PC-3 (cell line): ENCODE results near the gene ENTREP1. TPM values are rescaled to one million over a fixed set of nuclear protein-coding genes. Genes with fewer than 3 reads are reported as not detected.

ENCODE experiments used
- ATAC-seq: fragments of 200-7000 bp; cut with Tn5 transposase; 2 replicates; pipeline ENCODE4 v1.9.1; 2020; ENCODE audit warnings: mild to moderate bottlenecking, moderate library complexity
- BruUV-seq: library from RNA; stranded (reverse); fragments of 400-500 nt; replicated peaks from 2 replicates; lab custom pipeline; 2021; lab: Mats Ljungman, UMichigan
- CTCF ChIA-PET: fragments of 300-600 bp; sonication (Branson Sonifier 250); formaldehyde crosslinking; loops from one replicate; lab custom pipeline; 2022; ENCODE audit warnings: antibody characterized with exemption; lab: Charles Lee
- POLR2A ChIA-PET: fragments of 300-600 bp; sonication (Branson Sonifier 250); formaldehyde crosslinking; loops from one replicate; lab custom pipeline; 2022; ENCODE audit warnings: antibody characterized with exemption; ENCODE audit not compliant: unreplicated experiment; lab: Charles Lee
- DNase-seq: peaks from one replicate; pipeline ENCODE4 v3.0.0-alpha.2; 2015
- H2AFZ ChIP-seq: fragments of 300-600 bp; sonication (generic); 2 replicates; pipeline ENCODE4 v1.6.0; 2016; ENCODE audit warnings: antibody characterized with exemption, low read length
- H3F3A ChIP-seq: fragments of 300-600 bp; sonication (generic); one replicate; pipeline ENCODE4 v1.6.0; 2017; ENCODE audit warnings: antibody characterized with exemption, low read length, control low read depth, mild to moderate bottlenecking; ENCODE audit not compliant: unreplicated experiment
- H3K27ac ChIP-seq: fragments of 300-600 bp; sonication (generic); 2 replicates; pipeline ENCODE4 v1.5.1; 2016; ENCODE audit warnings: mild to moderate bottlenecking, low read length
- H3K27me3 ChIP-seq: fragments of 300-600 bp; sonication (generic); 2 replicates; pipeline ENCODE4 v1.6.1; 2016; ENCODE audit warnings: low read length, mixed read lengths
- H3K36me3 ChIP-seq: fragments of 300-600 bp; sonication (generic); 2 replicates; pipeline ENCODE4 v1.6.1; 2016; ENCODE audit warnings: low read depth, mixed run types, low read length, mixed read lengths
- H3K4me1 ChIP-seq: fragments of 300-600 bp; sonication (generic); 2 replicates; pipeline ENCODE4 v1.5.1; 2016; ENCODE audit warnings: low read length; ENCODE audit not compliant: insufficient read depth
- H3K4me2 ChIP-seq: fragments of 300-600 bp; sonication (generic); 2 replicates; pipeline ENCODE4 v1.6.0; 2016; ENCODE audit warnings: low read length
- H3K4me3 ChIP-seq: fragments of 300-600 bp; sonication (generic); 2 replicates; pipeline ENCODE4 v1.5.1; 2016; ENCODE audit warnings: mild to moderate bottlenecking, low read length, mixed read lengths
- H3K79me2 ChIP-seq: fragments of 300-600 bp; sonication (generic); 2 replicates; pipeline ENCODE4 v1.6.1; 2017; ENCODE audit warnings: low read length, mixed read lengths
- H3K9ac ChIP-seq: fragments of 300-600 bp; sonication (generic); 2 replicates; pipeline ENCODE4 v1.6.0; 2016; ENCODE audit warnings: mild to moderate bottlenecking, low read length
- H3K9me2 ChIP-seq: fragments of 300-600 bp; sonication (generic); replicated peaks from 2 replicates; pipeline ENCODE4 v1.6.1; 2016; ENCODE audit warnings: mixed run types, low read length, mixed read lengths
- H3K9me3 ChIP-seq: fragments of 300-600 bp; sonication (generic); 2 replicates; pipeline ENCODE4 v1.6.1; 2016; ENCODE audit warnings: low read length, mixed read lengths
- H4K20me1 ChIP-seq: fragments of 300-600 bp; sonication (generic); 2 replicates; pipeline ENCODE4 v1.6.1; 2016; ENCODE audit warnings: low read length, mixed read lengths
- CTCF ChIP-seq: fragments of 300-600 bp; sonication (generic); conservative IDR thresholded peaks from 2 replicates; pipeline ENCODE4 v1.5.1; 2017; ENCODE audit warnings: antibody characterized with exemption, low read depth, mild to moderate bottlenecking, low read length
- EZH2 ChIP-seq: fragments of 300-600 bp; sonication (generic); IDR thresholded peaks from one replicate; pipeline ENCODE4 v1.6.1; 2017; ENCODE audit warnings: antibody characterized with exemption, mild to moderate bottlenecking, low read length; ENCODE audit not compliant: unreplicated experiment
- EZH2phosphoT487 ChIP-seq: fragments of 300-600 bp; sonication (generic); IDR thresholded peaks from 2 replicates; pipeline ENCODE4 v1.6.1; 2018; ENCODE audit warnings: mild to moderate bottlenecking, antibody characterized with exemption, low read length, borderline replicate concordance
- intact Hi-C: fragments of 100-400 bp; cut with micrococcal nuclease; formaldehyde crosslinking; loops from 2 replicates; pipeline ENCODE4 v1.9.0; 2023
- total RNA-seq: library from RNA; depleted of rRNA; stranded (reverse); fragments of >200 nt; gene quantifications from 2 replicates; pipeline ENCODE4 v1.2.3, GENCODE V29; 2014

ENTREP1 gene
- total RNA-seq, 1 experiment from 2014 or later = 0.36 TPM

- no peak overlapping the region for H3K4me2 ChIP-seq
- H3F3A ChIP-seq = no peaks in the 10 kb centered on the region
- no peak for ATAC-seq
- no peaks in the 10 kb centered on the region for H3K9me2 ChIP-seq
- no peaks in the 10 kb centered on the region for H3K27me3 ChIP-seq
- no peaks in the 10 kb centered on the region for H4K20me1 ChIP-seq
- TF ChIP-seq EZH2 (no peak), CTCF (no peak), EZH2phosphoT487 (no peak)
- H3K9me3 ChIP-seq = no peaks in the 10 kb centered on the region
- no peak overlapping the region for H3K27ac ChIP-seq
- no peak for DNase-seq
- intact Hi-C loops = no loop called here
- POLR2A ChIA-PET = no interaction called here
- H3K4me1 ChIP-seq = peaks cover 28% of the 10 kb centered on the region
- H3K36me3 ChIP-seq = no peaks in the 10 kb centered on the region
- no TSS peak for BruUV-seq
- no peak overlapping the region for H3K4me3 ChIP-seq
- CTCF ChIA-PET = no interaction called here
- no peak overlapping the region for H2AFZ ChIP-seq
- no peak overlapping the region for H3K9ac ChIP-seq
- H3K79me2 ChIP-seq = no peaks in the 10 kb centered on the region
Measured at GRCh38 chr9:69382135-69382534, 57.1 kb downstream of the ENTREP1 start.

- Histone ChIP-seq H3K4me3 (no peak overlapping the region), H3K9ac (no peak overlapping the region), H3K4me2 (no peak overlapping the region), H3F3A (no peaks in the 10 kb centered on the region), H3K27ac (no peak overlapping the region), H3K27me3 (no peaks in the 10 kb centered on the region), H3K36me3 (no peaks in the 10 kb centered on the region), H3K79me2 (no peaks in the 10 kb centered on the region), H3K9me3 (no peaks in the 10 kb centered on the region), H4K20me1 (no peaks in the 10 kb centered on the region), H3K9me2 (no peaks in the 10 kb centered on the region), H2AFZ (no peak overlapping the region), H3K4me1 (peaks cover 6% of the 10 kb centered on the region)
- BruUV-seq = no TSS peak
- ChIA-PET CTCF (no interaction called here), POLR2A (no interaction called here)
- ATAC-seq = no peak
- no peak for TF ChIP-seq CTCF
- TF ChIP-seq EZH2 = no peak
- no peak for TF ChIP-seq EZH2phosphoT487
- intact Hi-C loops = no loop called here
- DNase-seq = no peak
Measured at GRCh38 chr9:69385581-69386033, 60.6 kb downstream of the ENTREP1 start.

GRCh38 chr9:69386651-69387050 lies 61.6 kb downstream of the ENTREP1 start:
- TF ChIP-seq CTCF (no peak), EZH2phosphoT487 (no peak), EZH2 (no peak)
- Histone ChIP-seq H3K27ac (no peak overlapping the region), H3K27me3 (no peaks in the 10 kb centered on the region), H3K36me3 (no peaks in the 10 kb centered on the region), H3K4me3 (no peak overlapping the region), H4K20me1 (no peaks in the 10 kb centered on the region), H2AFZ (no peak overlapping the region), H3K9ac (no peak overlapping the region), H3K4me2 (no peak overlapping the region), H3K9me3 (no peaks in the 10 kb centered on the region), H3K9me2 (no peaks in the 10 kb centered on the region), H3K4me1 (no peaks in the 10 kb centered on the region), H3F3A (no peaks in the 10 kb centered on the region), H3K79me2 (no peaks in the 10 kb centered on the region)
- intact Hi-C loops = no loop called here
- ChIA-PET CTCF (no interaction called here), POLR2A (no interaction called here)
- DNase-seq (no peak), ATAC-seq (no peak)
- no TSS peak for BruUV-seq
